GM18520 (cell line): Measurements from ENCODE around the gene ATP5F1E.

Experiments used
- ATAC-seq: cut with Tn5 transposase; IDR thresholded peaks from one replicate; pipeline ENCODE4 v1.9.1; 2021; ENCODE audit not compliant: unreplicated experiment

The ATP5F1E gene

DNA sequence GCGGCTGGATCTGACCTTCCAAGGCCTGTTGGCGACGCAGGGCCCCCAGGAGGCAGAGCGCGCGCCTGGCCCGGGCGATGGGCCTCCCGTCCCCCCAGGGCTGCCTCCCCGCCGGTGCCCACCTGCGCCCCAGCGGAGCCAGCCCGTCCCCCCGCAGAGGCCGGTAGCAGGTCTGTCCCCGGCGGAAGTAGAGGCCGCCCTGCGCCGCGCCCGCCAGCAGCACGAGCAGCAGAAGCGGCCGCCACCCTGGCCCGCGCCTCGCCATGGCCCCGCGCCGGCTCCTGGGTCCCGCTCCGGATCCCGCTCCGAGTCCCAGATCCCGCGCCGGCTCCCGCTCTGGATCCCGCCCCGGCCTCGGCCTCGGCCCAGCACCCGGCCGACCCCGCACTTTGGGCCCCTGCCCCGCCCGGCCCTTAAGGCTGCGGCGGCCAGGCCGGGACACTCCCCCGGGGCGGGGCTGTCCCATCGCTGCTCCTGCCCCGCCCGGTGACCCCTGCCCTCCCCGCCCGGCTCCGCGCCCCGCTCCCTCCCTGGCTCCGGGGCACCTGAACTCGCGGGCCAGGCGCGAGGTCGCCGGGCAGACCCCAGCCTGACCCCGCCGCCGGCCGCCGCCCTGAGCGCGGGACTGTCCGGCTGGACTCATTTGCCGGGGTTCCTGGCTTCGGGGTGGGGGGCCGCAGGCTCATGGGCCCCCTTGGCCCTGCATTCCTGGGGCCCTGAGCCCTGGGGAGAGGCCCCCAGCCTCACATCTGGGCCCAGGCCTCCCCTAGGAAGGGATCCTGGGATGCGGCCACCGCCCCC lies 25.1 kb downstream of the ATP5F1E start, which contains the start of gene CTSZ:
CTSZ (minus strand) TSS at position 391 of the 801 bp plus-strand sequence; CDS start at position 265, 126 bp downstream.
- no peak for ATAC-seq

DNA sequence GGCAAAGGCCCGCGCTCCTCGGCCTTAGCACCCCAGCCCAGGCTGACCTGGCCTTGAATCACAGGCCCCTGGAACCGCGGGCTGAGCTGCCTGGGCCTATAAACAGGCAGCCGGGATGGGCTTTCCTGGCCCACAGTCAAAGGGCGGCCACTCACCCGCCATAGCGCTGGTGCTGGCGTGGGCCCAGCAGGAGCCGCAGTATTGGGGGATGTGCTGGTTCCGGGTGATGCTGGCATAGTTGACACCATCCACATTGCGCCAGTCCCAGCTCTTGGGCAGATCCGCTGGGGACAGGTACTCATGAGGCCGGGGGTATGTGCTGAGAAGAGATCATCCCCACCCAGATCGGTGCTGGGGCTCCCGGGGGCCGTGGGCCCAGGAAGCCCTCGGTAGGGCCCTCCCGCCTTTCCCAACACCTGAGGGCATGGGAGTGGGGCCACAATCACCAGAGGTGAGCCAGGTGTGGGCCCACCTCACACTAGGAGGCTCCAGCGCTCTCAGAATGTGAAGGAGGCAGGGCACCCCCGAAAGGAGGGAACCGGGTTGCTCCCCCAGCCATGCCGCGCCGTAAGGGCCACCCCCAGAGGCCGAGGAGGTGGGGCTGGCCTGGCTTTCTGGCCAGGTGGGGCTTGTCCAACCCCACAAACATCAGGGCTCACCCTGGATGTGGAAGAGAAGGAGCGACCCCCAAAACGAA lies 25.8 kb downstream of the ATP5F1E start:
- ATAC-seq = no peak

GRCh38 chr20:59005523-59006166 lies 26.5 kb downstream of the ATP5F1E start:
- no peak for ATAC-seq

- peak; percentile 42 for ATAC-seq
Observed at GRCh38 chr20:59004763-59005522, 27.2 kb downstream of the ATP5F1E start.

GRCh38 chr20:59004493-59004762 lies 27.7 kb downstream of the ATP5F1E start:
- no peak for ATAC-seq

- ATAC-seq = no peak
Observed at GRCh38 chr20:59003836-59004492, 28.2 kb downstream of the ATP5F1E start.

DNA sequence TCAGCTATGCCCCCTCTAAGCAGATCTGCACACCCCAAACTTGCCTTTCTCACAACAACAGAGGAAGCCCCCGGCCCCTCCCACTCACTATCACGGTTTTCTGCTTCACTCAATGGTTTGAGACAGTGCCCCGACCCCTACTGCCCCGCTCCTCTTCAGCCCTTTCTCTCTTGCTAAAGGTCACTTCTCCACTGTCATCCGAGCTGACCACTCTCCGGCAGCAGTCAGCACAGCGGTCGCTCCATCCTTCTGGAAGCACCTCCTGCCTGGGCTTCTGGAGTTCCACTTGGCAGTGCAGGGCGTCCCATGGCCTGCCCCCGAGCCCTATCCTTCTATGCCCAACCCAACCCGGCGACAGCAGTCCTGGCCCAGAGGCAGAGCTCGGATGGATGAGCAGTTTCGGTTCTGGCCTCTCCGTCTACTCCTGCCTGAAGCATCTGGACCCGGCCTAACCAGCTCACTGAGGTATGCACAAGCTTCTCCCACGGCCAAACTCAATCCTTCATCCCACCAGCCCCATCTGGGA lies 29.2 kb downstream of the ATP5F1E start:
- no peak for ATAC-seq

GRCh38 chr20:59002388-59002787 lies 29.7 kb downstream of the ATP5F1E start:
- no peak for ATAC-seq

DNA sequence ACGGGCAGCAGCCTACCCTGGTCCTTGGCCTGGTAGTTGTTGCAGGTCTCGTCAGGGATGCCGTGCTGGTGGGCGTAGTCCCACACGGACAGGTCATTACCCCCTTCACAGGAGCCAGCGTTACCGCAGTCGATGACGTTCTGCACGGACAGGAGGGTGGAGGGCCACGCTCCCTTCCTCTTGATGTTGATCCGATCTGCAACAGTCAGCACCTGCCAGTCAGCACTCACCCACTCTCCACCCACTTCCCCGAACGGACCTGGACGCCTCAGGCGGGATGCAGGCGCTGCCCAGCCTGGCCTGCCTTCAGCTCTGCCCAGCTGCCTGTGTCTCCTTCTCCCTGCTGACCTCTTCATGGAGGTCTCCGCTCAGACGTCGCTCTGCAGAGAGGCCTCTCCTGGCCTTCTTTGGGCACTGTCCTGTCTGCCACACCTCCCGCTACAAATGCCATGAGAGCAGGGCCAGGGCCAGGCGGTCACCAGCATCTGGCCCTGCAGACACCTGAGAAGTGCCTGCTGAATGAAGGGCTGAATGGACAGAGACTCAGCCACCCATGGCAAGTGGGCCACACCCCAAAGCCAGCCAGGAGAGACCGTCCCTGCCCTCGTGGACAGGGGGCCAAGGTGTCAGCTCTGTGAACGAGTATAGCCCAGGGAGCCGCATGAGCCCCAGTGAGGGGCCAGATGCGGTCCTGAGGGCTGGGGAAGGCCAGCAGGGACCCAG lies 30.5 kb downstream of the ATP5F1E start:
- ATAC-seq = no peak

DNA sequence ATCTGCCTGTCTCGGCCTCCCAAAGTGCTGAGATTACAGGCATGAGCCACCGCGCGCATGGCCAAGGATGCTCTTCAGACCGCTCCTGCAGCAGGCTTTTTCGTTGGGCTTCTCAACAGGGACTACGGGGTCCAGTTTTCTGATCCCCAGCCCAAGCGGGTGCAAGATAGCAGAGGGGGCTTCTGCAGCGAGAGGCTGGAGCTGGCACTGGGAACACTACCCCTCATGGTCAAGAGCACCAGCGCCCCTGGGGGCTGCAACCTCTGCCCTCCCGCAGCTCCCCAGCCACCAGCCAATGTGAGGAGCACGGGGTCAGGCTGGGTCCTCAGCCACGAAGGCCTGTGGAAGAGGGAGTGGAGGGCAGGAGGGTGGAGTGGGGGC lies 31.1 kb downstream of the ATP5F1E start:
- ATAC-seq = no peak

DNA sequence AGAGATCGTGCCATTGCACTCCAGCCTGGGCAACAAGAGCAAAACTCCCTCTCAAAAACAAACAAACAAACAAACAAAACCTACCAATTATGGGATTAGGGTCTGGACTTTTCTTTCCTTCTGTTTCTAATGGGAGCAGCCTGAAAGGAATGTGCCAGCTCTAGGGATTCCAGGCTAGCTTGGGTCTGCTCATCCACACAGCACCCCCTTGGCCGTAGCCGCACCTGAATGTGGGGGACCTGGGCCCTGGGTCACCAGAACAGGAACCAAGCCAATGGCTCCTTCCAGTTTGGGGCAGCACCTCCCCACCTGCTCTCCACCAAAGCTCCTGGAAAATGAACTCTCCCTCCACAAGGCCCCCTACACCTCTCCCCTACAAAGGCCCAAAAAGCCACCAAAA lies 31.8 kb downstream of the ATP5F1E start:
- ATAC-seq = no peak

GRCh38 chr20:58998656-58999055 lies 33.5 kb downstream of the ATP5F1E start:
- no peak for ATAC-seq

DNA sequence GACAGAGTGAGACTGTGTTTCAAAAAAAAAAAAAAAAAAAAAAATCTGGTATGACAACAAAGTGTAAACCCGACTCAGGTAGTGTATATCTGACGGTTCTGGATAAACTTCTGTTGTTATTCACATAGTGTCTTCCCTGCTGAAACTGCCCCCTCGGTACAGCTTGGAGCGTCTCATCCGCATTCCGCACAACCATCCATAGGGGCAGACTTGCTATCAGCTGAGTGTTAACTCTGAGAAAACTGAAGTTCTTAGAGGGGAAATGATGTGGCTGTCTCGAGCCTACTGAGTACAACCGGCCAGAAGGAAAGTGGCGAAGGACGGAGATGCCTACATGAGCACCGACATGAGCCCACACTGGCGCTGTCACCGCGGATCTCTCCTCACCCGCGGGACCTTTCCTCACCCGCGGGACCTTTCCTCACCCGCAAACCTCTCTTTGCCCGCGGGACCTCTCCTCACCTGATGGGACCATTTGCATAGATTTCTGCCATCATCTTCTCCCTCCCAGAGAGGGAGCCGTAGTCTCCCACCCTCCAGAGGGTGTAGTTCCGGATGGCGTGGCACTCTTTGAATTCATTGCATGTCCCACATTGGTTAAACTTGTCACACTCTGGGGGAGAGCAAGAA lies 34.9 kb downstream of the ATP5F1E start:
- no peak for ATAC-seq

DNA sequence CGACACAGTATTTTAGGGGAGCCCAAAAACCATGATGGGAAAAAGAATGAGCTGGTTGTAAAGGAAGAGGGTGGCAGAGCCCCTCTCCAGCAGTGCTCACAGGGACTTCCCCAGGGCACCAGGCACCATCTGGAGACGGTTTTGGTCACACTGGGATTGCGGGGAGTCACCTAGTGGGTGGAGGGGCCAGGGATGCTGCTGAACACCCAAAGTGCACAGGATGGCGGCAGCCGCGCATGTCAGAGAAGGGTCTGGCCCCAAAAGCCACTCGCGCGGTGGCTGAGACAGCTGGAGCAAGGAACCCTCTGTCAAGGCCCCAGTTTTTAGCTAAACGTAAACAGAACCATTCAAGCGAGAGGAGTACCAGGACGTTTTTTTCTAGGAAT lies 35.9 kb downstream of the ATP5F1E start:
- ATAC-seq = no peak

- no peak for ATAC-seq
Observed at GRCh38 chr20:58995461-58996225, 36.5 kb downstream of the ATP5F1E start.

DNA sequence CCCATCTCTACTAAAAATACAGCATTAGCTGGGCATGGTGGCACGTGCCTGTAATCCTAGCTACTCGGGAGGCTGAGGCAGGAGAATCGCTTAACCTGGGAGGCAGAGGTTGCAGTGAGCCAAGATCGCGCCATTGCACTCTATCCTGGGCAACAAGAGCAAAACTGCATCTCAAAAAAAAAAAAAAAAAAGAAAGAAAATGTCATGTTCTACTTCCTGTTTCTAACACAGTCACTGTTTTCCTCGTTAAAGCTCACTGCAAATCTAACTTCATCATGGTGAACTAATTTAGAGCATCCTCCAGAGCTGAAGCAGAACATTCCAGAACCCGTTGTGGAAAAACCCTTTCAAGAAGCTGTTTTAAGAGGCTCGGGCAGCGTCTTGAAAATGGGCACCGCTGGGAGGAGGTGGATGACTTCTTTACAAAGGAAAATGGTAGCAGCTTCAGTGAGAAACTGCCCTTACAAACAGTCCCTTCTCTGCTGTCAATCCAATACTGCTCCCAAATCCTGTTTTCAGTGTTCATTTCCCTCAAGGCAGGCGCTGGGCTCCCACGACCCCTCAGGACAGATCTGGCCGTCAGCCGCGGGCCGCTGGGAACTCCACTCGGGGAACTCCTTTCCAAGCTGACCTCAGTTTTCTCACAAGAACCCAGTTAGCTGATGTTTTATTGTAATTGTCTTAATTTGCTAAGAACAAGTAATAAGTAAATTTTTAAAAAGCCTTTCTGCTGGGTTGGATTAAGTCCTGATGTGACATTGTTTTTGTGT lies 37.6 kb downstream of the ATP5F1E start:
- ATAC-seq = no peak

GRCh38 chr20:58993332-58994248 lies 38.5 kb downstream of the ATP5F1E start:
- ATAC-seq = peak; percentile 32
